GM21515 (cell line): Measurements from ENCODE around the gene DBI.
"Not testable (repeated sequence)": the region's sequence is repeated elsewhere in the genome, so short reads cannot be mapped to it uniquely, and the experiment has no call there.

Experiments
- ATAC-seq: cut with Tn5 transposase; IDR thresholded peaks from one replicate; pipeline ENCODE4 v1.9.1; 2021; ENCODE audit not compliant: unreplicated experiment

The DBI gene

GRCh38 chr2:119364798-119365197 is 2.0 kb upstream of the DBI start:
- no peak for ATAC-seq

GRCh38 chr2:119365436-119365835 is 1.3 kb upstream of the DBI start:
- ATAC-seq: no peak

- peak; percentile 12 for ATAC-seq
These were observed 572 bp upstream of the DBI start for GRCh38 chr2:119366161-119366648.

- peak; percentile 32 for ATAC-seq
These were observed 809 bp downstream of the DBI start for GRCh38 chr2:119367472-119368099.

GRCh38 chr2:119369845-119370244 is 3.1 kb downstream of the DBI start:
- ATAC-seq: no peak

GRCh38 chr2:119371111-119371510 is 4.3 kb downstream of the DBI start:
- no peak for ATAC-seq

GRCh38 chr2:119372778-119373568 is 6.2 kb downstream of the DBI start:
- ATAC-seq: no peak

- not testable (repeated sequence) for ATAC-seq
These were observed 7.3 kb downstream of the DBI start for GRCh38 chr2:119373907-119374745.

- ATAC-seq: not testable (repeated sequence)
These were observed 9.6 kb downstream of the DBI start for GRCh38 chr2:119376406-119376805.

GRCh38 chr2:119376810-119377209 is 10.0 kb downstream of the DBI start:
- ATAC-seq: no peak

GRCh38 chr2:119377294-119377992 is 10.7 kb downstream of the DBI start:
- no peak for ATAC-seq

- no peak for ATAC-seq
These were observed 11.2 kb downstream of the DBI start for GRCh38 chr2:119377993-119378345.

GRCh38 chr2:119378566-119378965 is 11.8 kb downstream of the DBI start:
- no peak for ATAC-seq

- ATAC-seq: no peak
These were observed 16.8 kb downstream of the DBI start for GRCh38 chr2:119383410-119384140.

GRCh38 chr2:119384971-119385370 is 18.2 kb downstream of the DBI start:
- no peak for ATAC-seq

GRCh38 chr2:119385466-119385865 is 18.7 kb downstream of the DBI start:
- ATAC-seq: no peak

GRCh38 chr2:119387381-119388129 is 20.8 kb downstream of the DBI start:
- peak; percentile 78 for ATAC-seq

- ATAC-seq: no peak
These were observed 23.0 kb downstream of the DBI start for GRCh38 chr2:119389615-119390306.
